GM21390 (cell line): ENCODE results near the gene CDK2.
"Not testable (repeated sequence)": the region's sequence is repeated elsewhere in the genome, so short reads cannot be mapped to it uniquely, and the experiment has no call there.

ENCODE experiments used
- ATAC-seq: cut with Tn5 transposase; IDR thresholded peaks from one replicate; pipeline ENCODE4 v1.9.1; 2021; ENCODE audit not compliant: unreplicated experiment

CDK2 gene

DNA sequence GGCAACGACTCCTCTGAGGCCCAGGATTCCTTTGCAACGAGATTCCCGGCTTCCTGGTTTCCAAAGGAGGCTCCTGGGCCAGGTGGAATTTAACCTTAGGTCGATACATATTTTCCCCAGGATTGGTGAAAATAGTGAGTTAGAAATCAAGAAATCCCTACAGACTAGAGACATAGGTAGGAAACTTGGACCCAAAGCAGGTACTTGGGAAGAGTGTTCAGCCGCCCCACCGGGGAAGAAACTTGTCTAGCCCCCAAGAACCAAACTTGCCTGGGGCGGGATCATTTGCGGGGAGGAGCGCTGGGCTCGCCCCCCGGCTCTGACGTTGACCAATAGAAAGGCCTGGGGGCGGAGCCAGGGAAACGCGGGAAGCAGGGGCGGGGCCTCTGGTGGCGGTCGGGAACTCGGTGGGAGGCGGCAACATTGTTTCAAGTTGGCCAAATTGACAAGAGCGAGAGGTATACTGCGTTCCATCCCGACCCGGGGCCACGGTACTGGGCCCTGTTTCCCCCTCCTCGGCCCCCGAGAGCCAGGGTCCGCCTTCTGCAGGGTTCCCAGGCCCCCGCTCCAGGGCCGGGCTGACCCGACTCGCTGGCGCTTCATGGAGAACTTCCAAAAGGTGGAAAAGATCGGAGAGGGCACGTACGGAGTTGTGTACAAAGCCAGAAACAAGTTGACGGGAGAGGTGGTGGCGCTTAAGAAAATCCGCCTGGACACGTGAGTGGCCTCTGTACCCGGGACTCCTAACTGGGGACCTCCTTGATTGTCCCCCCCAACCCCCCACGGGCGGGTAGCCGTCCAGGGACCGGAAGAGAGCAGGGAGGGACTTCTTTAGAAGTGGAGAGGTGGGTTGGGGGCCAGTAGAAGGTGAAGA, at the start of gene CDK2:
Gene CDK2, plus strand, starts transcription at position 423 of the 874 bp plus-strand sequence. Its CDS starts 179 bp downstream, at position 602.
- peak; percentile 91 for ATAC-seq

DNA sequence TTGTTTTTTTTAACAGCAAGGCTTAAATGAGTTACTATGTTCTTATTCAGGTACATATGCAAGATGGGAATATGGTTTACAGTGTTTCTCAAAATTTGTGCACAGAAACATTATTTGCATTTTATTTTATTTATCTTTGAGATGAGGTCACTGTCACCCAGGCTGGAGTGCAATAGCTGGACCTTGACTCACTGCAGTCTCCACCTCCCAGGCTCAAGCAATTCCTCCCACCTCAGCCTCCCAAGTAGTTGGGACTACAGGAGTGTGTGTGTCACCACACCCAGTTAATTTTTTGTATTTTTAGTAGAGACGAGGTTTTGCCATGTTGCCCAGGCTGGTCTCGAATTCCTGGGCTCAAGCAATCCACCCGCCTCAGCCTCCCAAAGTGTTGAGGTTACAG, 47.6 kb upstream of the CDK2 start:
- ATAC-seq = not testable (repeated sequence)

DNA sequence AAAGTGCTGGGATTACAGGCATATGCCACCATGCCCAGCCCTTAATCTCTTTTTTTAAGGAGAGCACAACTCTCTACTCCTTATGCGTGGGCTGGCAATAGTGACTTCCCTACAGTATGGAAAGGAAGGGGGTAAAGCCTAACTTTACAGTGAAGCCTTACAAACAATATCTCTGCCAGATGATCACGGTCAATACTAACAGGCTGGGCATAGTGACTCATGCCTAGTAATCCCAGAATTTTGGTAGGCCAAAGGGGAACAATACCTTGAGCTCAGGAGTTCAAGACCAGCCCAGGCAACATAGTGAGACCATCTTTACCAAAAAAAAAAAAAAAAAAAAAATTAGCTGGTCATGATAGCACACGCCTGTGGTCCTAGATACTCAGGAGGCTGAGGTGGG, 44.5 kb upstream of the CDK2 start:
- no peak for ATAC-seq

DNA sequence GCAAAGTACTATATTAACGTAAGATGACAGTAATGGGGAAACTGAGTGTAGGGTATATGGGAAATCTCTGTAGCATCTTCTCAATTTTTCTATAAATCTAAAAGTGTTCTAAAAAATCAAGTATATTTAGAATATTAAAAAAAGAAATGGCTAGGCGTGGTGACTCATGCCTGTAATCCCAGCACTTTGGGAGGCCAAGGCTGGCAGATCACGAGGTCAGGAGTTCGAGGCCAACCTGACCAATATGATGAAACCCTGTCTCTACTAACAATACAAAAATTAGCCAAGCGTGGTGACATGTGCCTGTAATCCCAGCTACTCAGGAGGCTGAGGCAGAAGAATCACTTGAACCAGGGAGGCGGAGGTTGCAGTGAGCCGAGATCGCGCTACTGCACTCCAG, 43.0 kb upstream of the CDK2 start:
- not testable (repeated sequence) for ATAC-seq

DNA sequence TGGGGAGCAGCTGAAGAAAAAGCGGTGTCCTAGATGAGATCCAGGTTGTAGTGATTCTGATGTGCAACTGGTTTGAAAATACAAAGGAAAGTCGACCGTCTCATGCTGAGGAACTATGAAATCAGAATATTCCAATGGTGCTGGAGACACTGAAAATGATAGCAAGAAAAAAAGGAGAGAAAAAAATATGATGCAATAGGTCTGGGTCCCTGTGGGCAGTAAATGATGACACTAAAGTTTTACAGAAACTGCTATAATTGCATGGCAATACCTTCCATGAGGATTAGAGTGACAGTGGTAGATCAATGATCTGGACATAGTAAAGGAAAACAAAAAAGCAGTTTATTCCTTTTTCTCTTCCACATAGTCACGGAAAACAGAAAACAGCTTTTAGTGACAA, 41.3 kb upstream of the CDK2 start:
- ATAC-seq = no peak

DNA sequence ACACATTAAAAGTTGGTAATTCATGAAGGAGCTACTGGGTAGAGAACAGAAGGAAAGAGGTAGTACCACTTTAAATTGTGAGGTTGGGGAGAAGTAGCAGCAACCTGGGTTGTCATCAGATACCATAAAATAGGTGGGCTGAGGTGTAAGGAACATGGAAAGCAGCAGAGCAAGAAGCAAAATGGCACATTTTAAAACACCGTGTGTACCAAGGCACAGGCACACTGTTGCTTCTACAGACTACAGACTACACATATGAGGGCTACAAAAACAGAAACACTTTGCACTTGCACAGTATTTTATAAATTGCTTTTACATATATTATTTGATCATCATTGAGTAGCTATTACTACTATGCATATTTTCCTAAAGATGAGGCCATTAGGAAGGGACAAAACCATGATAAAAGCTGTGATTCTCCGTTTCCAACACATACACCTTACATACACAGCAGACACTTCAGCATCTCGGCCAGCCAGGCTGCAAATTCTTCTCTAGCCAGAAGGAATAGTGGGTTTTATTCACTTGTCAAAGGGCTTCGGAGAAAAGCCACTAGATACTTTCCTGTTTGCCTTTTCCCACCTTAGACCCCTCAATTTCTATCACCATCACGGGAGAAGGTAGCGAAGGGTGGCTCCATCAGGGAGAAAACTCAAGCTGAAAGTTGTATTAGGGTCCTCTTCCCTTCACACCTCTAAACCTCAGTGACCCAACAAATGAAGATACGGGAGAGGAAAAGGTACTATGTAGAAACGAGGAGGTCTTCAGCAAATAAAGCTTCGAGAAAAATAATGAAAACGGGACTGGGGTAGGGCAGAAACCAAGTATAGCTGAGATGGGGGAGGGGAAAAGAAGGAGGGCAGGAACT, 40.5 kb upstream of the CDK2 start:
- ATAC-seq = no peak

DNA sequence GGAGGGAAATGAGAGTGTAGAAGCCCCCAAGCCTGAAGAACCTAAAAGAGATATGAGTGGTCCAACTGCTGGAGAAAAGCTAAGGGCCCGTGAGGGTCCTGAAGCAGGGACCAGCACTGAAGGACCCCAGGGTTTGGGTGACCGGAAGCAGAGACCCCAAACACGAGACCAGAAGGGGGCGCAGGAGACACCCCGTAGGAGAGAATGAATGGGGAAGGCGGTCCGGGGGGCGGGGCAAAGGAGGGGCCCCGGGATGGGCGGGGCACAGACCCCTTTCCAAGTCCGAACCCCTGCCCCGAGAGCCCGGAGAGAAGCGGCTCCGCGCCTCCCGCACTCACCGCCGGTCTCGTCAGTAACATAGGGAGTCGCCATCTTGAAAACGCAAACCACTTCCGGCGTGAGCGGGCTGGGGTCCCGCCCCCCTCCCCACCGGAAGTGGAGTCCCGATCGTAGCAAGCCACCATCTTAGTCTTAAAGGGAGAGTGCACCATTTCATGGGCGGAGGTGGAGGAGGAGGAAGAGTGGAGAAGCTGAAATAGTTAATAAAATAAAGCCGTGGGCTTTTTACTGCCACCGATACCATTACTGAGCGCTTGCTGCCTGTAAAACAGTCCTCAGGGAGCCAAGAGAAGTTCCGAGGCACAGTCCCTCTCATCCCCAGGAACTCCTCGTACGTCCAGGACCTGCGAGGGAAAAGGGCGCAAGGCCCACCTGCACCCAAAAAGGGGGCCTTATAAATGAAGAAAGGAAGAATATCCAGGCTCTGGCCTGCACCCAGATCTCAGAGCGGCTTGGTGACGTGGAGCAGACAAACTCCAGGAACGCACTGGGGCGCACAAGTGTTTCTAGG, 39.7 kb upstream of the CDK2 start:
- peak; percentile 31 for ATAC-seq

DNA sequence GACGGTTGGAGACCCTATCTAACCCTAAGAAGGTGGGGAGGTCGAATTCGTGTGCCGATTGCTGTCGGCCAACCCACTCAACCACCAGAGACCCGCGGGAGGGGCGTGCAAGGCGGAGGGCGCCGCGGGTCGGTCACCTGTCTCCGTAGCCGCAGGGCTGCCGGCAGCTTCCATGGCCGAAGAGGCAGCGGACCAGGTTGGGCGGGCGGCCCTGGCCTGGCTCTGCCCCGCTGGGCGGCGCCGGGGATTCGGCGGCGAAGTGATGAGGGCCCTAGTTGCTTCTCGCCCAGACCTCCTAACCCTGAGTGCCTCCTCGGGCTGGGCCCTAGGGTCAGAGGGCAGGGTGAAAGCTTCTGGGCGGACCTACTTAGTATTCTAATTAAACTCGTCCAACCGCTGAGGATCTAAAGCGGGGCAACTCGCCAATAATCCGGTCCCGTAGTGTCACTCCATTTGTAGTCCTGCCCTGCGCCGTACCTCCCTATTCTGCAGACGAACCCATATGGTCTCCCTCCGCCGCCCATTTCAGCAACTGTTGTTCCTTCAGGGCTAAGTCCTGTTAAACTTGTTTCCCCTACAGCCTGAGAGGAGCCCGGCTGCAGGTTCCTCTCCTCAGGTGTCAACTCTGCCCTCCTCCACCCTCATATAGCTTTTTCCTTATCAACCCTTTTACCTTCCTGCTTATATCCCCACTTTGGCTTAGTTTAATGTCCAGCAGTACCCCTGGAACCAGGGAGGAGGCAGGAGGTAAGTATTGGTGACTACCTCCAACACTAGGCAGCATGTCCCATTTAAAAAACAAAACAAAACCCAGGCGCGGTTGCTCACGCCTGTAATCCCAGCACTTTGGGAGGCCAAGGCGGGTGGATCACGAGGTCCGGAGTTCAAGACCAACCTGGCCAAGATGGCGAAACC, 38.8 kb upstream of the CDK2 start, which contains the start of gene PYM1:
Gene PYM1, minus strand, starts transcription at position 307 of the 915 bp plus-strand sequence. Its CDS starts 133 bp downstream, at position 174.
- peak; percentile 35 for ATAC-seq

DNA sequence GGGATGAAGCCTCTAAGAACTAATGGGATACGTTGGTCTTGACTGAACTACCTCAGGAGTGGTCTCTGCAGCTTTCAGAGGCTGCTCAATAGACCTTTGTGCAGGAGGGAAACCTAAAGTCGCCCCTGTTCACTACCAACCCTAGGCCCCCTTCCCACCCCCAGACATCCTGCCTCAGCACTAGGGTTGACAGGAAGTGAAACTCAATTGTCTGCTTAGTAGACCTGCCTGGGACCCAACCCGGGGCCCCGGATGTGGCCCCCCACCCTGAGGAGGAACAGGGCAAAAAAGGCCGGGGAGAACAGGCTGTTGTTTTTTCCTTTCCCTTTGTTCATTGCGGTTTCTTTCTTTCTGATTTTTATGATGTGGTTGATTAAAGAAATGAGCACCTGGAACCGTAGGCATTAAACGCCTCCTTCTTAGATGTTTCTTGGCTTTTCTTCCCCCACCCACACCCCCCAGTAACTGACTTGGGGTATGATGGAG, 37.3 kb upstream of the CDK2 start:
- ATAC-seq = peak; percentile 32

DNA sequence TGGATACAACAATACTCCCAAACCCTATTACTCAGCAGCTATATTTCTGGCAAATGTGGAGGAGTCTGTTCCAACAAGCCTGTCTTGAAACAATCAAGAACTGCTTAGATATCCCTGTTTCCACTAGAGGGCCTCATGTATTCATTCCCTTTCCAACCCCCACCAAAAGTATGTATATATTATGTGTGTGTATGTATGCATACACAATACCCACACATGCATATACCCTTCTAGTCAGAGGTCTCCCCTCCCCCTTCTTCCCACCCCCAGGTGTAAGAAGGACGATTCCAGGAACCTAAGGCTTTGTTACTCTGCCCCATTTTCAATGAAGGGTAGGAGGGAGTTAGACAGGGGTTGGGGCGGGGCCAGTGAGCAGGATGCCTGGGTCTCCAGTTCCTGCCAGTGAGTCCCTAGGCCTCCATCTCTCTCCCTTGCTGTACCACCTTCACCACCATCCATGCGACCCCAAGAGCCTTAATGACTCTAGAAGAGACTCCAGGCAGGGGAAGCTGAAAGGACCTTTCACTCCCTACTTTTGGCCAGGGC, 35.8 kb upstream of the CDK2 start, which contains the start of gene DGKA:
Gene DGKA, plus strand, starts transcription at position 392 of the 546 bp plus-strand sequence. CDS start 5,342 bp downstream, outside the sequence.
- no peak for ATAC-seq

DNA sequence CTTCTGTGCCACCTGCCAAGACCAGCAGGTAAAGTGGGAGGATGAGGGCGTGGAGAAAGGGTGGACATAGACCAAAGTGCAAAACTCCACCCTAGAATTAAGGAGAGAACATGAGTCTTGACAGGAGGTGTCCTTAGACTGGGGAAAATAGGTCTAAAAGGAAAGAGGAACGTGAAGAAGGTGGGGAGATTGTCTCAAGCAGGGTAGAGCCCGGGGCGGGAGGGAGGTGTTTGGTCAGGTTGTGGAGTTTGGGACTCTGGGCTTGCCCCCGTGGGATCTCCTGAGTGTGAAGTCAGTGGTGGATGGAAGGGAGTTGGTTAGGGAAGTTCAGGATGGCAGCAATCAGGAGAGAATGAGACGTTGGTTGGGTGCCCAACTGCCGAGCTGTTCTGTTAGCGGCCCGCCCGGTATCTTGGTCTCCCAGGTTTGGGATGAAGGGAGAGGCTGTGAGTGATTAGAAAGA, 35.3 kb upstream of the CDK2 start:
- no peak for ATAC-seq

DNA sequence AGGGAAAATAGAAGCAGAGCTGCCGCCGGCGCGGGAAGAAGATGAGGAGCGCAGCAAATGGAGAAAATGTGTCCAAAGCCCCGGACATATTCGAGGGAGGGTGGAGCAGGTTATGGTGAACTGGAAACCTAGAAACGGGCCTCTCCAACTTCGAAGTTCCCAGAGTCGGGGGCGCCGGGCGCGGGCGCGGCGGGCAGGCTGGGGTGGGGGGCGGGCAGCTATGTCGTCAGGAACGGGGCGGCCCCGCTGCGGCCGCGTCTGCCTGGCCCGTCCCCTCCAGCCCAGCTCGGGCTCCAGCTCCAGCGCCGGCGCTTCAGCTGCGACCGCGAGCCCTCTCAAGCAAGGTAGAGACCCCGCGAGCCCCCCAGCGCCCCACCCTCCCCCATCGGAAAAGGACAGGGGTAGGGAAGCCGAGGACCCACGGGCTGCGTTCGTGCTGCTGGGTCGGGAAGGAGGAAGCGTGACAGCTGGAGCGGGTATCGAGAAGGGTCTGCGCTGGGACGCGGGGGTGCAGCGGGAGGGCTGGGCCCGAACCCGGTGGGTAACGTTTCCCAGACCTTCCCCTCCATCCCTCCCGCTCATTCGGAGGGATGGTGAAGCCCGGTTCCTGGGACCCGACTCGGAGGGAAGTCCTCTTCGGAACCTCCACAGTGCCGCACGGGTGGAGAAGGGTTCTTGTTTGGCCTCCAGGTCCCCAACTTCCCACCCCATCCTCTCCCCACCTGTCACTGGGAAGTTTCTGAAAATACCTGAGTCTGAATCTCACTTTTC, 34.7 kb upstream of the CDK2 start:
- ATAC-seq = no peak

DNA sequence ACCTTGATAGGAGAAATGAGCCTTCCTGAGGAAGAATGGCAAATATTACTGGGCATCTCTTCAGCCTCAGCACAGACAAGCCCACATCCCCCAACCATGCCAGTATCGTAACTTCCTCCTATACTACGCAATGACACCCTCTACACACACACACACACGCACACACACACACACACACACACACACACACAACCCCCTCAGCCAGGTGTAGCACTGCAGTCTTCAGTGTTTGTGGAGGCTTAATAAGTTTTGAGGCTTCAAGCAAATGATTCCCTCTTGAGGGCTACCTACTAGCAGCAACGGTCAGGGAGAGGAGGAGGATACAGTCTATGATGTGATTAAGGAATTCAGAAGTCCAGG, 34.1 kb upstream of the CDK2 start:
- ATAC-seq = no peak

DNA sequence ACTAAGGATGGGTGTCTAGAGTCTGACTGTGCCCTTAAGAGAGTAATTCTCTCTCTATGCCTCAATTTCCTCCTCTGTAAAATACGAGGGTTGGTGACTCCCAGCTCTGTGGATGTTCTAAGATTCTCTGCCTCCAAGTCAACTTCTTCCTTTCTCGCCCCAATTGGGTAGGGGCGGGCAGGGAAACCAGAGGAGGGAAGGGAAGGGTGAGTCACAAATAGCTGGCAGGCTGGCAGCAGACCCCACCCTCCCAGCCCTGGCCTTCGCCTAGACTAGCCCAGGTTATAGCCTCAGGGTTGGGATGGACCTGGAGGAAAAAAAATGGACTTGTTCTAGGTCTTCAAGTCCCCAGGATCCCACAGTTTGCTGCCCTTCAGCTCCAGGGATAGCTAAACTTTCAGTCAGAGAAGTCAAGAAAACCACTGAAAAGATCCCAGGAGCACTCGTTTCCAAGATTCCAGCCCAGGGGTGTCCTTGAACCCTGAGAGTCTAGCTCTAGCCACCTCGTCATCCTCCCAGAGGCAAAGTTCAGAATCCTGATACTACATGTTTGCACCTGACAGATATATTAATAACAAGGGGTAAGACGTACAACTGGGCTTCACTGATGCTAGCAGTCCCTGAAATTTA, 33.3 kb upstream of the CDK2 start:
- ATAC-seq = no peak

DNA sequence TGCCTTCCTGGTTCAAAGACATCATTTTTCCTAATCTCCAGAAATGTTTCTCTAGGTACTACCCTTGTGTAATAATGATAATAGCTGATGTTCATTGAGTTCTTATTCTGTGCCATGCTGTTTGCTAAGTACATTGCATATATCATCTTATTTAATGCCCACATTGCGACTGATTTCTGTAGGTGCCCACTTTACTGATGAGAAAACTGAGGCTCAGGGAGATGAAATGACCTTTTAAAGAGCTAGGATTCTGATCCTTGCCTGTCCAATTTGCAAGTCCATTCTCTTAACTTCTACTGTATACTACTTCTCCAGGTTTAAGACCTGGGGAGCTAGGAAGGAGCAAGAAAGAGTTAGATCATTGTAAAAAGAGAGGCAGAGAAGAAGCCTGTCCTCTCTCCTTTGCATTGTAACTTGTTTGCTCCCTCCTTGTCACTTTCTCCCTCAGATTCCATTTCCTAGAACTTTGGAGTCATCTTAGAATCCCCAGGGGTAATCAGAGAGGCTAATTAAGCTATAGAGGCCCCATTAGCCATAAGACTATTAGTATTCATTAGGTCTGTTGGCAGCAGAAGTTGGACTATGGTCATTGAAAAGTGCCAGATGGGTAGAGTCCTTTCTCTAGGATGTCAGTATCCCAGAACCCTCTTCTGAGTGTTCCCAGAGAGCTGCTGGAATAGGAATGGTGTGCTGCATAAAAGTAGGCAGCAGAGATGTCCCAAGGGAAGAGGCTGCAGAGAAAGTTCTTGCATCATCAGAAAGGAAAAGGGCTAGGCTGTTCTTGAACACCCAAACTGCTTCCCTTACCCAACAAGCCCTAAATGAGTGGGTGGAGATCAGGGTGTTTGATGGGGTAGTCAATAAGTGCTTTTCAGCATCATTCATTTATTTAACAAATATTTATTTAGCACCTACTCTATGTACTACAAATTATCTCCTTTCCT, 32.6 kb upstream of the CDK2 start:
- no peak for ATAC-seq

DNA sequence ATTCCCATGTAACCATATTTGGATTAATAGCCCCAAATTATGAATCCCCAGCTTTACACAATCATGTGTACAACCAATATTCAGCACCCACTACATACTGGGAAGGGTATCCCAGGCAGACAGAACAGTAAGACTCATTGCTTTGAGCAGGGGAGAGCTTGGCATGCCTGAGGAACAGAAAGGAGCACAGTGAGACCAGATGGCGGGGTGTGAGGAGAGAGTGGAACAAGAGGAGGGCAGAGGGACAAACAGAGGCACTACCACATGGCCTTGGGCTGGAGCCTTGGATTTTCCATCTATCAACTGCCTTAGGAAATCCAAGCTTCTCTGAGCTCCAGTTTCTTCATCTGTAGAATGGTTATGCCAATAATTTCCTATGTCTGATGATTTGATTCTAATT, 31.9 kb upstream of the CDK2 start:
- ATAC-seq = no peak

DNA sequence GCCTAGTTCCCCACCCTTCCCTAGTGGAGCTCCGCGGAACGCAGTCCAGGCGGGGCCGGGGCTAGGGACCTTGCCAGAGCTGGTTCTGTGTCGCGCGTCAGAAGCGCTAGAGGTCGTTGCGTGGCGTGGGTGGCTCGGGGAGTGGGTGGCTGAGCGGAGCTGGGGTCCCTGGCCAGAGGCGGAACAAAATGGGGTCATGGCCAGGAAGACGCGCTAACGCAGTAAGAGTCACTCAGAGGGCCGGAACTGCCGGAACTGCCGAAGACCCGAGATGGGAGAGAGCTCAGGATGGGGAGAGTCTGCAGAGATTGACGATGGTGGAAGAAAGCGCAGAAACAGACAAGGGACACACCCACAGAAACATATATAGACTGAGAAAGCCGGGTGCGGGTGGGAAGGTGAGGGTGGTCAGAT, 30.9 kb upstream of the CDK2 start:
- no peak for ATAC-seq
